Measurements from ENCODE around the gene DNM3.

The DNM3 gene

DNA sequence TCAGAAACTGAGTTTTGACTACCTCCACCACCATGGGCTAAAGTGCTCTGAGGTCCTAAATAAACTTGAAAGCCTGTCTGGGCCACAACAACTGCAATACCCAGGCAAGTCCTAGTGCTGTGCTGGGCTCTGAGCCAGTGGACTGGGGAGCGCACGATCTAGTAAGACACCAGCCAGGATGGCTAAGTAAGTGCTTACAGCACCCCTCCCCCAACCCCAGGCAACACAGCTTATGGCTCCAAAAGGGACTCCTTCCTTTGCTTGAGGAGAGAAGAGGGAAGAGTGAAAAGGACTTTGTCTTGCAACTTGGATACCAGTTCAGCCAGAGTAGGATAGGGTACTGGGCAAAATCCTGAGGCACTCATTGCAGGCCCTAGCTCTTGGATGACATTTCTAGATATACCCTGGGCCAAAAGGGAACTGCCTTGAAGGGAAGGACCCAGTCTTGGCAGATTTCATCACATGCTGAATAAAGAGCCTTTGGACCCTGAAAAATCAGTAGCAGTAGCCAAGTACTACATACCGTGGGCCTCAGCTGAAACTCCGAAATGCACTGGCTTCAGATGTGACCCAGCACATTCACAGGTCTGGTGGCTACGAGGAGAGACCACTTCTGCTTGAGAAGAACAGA lies 580.8 kb downstream of the DNM3 start:
- Histone ChIP-seq H3K4me2 (ENCODE audit: low read length) (no peak overlapping the region), H3K79me2 (ENCODE audit: control insufficient read depth, low read length) (no peaks in the 10 kb centered on the region), H3F3A (ENCODE audit: control insufficient read depth, insufficient read depth) (no peaks in the 10 kb centered on the region), H3K36me3 (ENCODE audit: control insufficient read depth, low read length) (no peaks in the 10 kb centered on the region), H3K9me3 (ENCODE audit: control insufficient read depth, insufficient read depth, low read length) (no peaks in the 10 kb centered on the region), H3K27me3 (ENCODE audit: control insufficient read depth, low read length) (no peaks in the 10 kb centered on the region), H3K4me3 (ENCODE audit: low read length) (no peak overlapping the region), H4K20me1 (ENCODE audit: control insufficient read depth, insufficient read depth, low read depth, low read length) (no peaks in the 10 kb centered on the region), H3K9me2 (replicated peaks; ENCODE audit: control insufficient read depth, low read length) (no peaks in the 10 kb centered on the region), H3K27ac (ENCODE audit: low read depth, low read length) (no peak overlapping the region), H3K4me1 (ENCODE audit: control insufficient read depth, low read length) (no peaks in the 10 kb centered on the region)
- TF ChIP-seq, protein P1, sequence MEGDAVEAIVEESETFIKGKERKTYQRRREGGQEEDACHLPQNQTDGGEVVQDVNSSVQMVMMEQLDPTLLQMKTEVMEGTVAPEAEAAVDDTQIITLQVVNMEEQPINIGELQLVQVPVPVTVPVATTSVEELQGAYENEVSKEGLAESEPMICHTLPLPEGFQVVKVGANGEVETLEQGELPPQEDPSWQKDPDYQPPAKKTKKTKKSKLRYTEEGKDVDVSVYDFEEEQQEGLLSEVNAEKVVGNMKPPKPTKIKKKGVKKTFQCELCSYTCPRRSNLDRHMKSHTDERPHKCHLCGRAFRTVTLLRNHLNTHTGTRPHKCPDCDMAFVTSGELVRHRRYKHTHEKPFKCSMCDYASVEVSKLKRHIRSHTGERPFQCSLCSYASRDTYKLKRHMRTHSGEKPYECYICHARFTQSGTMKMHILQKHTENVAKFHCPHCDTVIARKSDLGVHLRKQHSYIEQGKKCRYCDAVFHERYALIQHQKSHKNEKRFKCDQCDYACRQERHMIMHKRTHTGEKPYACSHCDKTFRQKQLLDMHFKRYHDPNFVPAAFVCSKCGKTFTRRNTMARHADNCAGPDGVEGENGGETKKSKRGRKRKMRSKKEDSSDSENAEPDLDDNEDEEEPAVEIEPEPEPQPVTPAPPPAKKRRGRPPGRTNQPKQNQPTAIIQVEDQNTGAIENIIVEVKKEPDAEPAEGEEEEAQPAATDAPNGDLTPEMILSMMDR (IDR thresholded peaks at IDR 0.05; ENCODE audit: low read depth, low read length, poor library complexity, severe bottlenecking): no peak
- TF ChIP-seq EZH2phosphoT487 (IDR thresholded peaks at IDR 0.05; ENCODE audit: borderline replicate concordance, low read length): no peak

DNA sequence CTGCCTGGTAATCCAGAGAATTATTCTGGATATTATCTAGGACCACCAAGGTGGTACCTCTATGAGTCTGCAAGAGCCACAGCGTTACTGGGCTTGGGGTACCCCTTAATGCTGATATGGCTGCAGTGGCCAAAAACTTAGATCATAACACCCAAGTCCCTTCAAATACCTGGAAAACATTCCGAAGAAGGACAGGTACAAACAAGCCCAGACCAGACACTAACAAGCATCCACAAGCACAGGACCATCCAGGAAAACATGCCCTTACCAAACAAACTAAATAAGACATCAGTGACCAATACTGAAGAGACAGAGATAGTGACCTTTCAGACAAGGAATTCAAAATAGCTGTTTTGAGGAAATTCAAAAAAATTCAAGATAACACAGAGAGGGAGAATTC lies 582.0 kb downstream of the DNM3 start:
- no peaks in the 10 kb centered on the region for H3K9me3 ChIP-seq (ENCODE audit: control insufficient read depth, insufficient read depth, low read length)
- H3K4me1 ChIP-seq (ENCODE audit: control insufficient read depth, low read length): no peaks in the 10 kb centered on the region
- no peaks in the 10 kb centered on the region for H3F3A ChIP-seq (ENCODE audit: control insufficient read depth, insufficient read depth)
- no peak overlapping the region for H3K4me3 ChIP-seq (ENCODE audit: low read length)
- no peak for TF ChIP-seq EZH2phosphoT487 (IDR thresholded peaks at IDR 0.05; ENCODE audit: borderline replicate concordance, low read length)
- TF ChIP-seq, protein P1 (IDR thresholded peaks at IDR 0.05; ENCODE audit: low read depth, low read length, poor library complexity, severe bottlenecking): no peak
- H3K27ac ChIP-seq (ENCODE audit: low read depth, low read length): no peak overlapping the region
- H3K36me3 ChIP-seq (ENCODE audit: control insufficient read depth, low read length): no peaks in the 10 kb centered on the region
- no peaks in the 10 kb centered on the region for H3K27me3 ChIP-seq (ENCODE audit: control insufficient read depth, low read length)
- H3K4me2 ChIP-seq (ENCODE audit: low read length): no peak overlapping the region
- no peaks in the 10 kb centered on the region for H3K79me2 ChIP-seq (ENCODE audit: control insufficient read depth, low read length)
- H4K20me1 ChIP-seq (ENCODE audit: control insufficient read depth, insufficient read depth, low read depth, low read length): no peaks in the 10 kb centered on the region
- H3K9me2 ChIP-seq (replicated peaks; ENCODE audit: control insufficient read depth, low read length): no peaks in the 10 kb centered on the region

- Histone ChIP-seq H3F3A (ENCODE audit: control insufficient read depth, insufficient read depth) (no peaks in the 10 kb centered on the region), H3K4me3 (ENCODE audit: low read length) (no peak overlapping the region), H3K27ac (ENCODE audit: low read depth, low read length) (no peak overlapping the region), H3K4me1 (ENCODE audit: control insufficient read depth, low read length) (no peaks in the 10 kb centered on the region), H3K36me3 (ENCODE audit: control insufficient read depth, low read length) (no peaks in the 10 kb centered on the region), H3K4me2 (ENCODE audit: low read length) (no peak overlapping the region), H4K20me1 (ENCODE audit: control insufficient read depth, insufficient read depth, low read depth, low read length) (no peaks in the 10 kb centered on the region), H3K9me3 (ENCODE audit: control insufficient read depth, insufficient read depth, low read length) (no peaks in the 10 kb centered on the region), H3K27me3 (ENCODE audit: control insufficient read depth, low read length) (no peaks in the 10 kb centered on the region), H3K9me2 (replicated peaks; ENCODE audit: control insufficient read depth, low read length) (no peaks in the 10 kb centered on the region), H3K79me2 (ENCODE audit: control insufficient read depth, low read length) (no peaks in the 10 kb centered on the region)
- TF ChIP-seq, protein P1 (IDR thresholded peaks at IDR 0.05; ENCODE audit: low read depth, low read length, poor library complexity, severe bottlenecking): no peak
- no peak for TF ChIP-seq EZH2phosphoT487 (IDR thresholded peaks at IDR 0.05; ENCODE audit: borderline replicate concordance, low read length)
Measured at GRCh38 chr1:172425339-172425738, 584.0 kb downstream of the DNM3 start.

Measured in DOHH2 (cell line).